Common myeloid progenitor, CD34-positive (primary cell): ENCODE measurements around the gene GORASP1.
A peak's percentile ranks its signal among the peaks of the same experiment; 100 is the strongest.

Source experiments
- CTCF ChIA-PET: fragments of 350-600 bp; sonication (Branson Sonifier 250); formaldehyde crosslinking; loops from one replicate; lab custom pipeline; 2021; ENCODE audit warnings: antibody characterized with exemption; lab: Charles Lee
- POLR2A ChIA-PET: fragments of 350-600 bp; sonication (Branson Sonifier 250); formaldehyde crosslinking; loops from one replicate; lab custom pipeline; 2021; ENCODE audit warnings: antibody characterized with exemption; lab: Charles Lee
- DNase-seq, 3 donors: peaks; one replicate each; pipeline versions ENCODE4 v3.0.0 to v3.0.0-alpha.2; 2013
- H3K27ac ChIP-seq, 2 experiments: 1 replicate in 1 of 2; 2 replicates in 1 of 2; pipeline ENCODE4 v1.7.0; 2013; ENCODE audit warnings: inconsistent platforms in 2 of 2, low read length in 2 of 2, mild to moderate bottlenecking in 2 of 2, low read depth in 1 of 2, moderate library complexity in 1 of 2; ENCODE audit not compliant: severe bottlenecking in 2 of 2, insufficient read depth in 1 of 2, poor library complexity in 1 of 2
- H3K27me3 ChIP-seq, 5 experiments: replicated peaks in 2 of 5; 1 replicate in 3 of 5; 2 replicates in 2 of 5; pipeline versions ENCODE4 v1.6.1 to v1.7.0; 2013; ENCODE audit warnings: low read length in 4 of 5, mild to moderate bottlenecking in 2 of 5, moderate library complexity in 2 of 5, inconsistent platforms in 1 of 5; ENCODE audit not compliant: insufficient read depth in 5 of 5, control insufficient read depth in 4 of 5
- H3K36me3 ChIP-seq, 4 experiments: 1 replicate in 2 of 4; 2 replicates in 2 of 4; pipeline versions ENCODE4 v1.6.1 to v1.7.0; 2013; ENCODE audit warnings: low read length in 3 of 4, control low read depth in 1 of 4, mild to moderate bottlenecking in 1 of 4; ENCODE audit not compliant: control insufficient read depth in 4 of 4, insufficient read depth in 4 of 4
- H3K4me1 ChIP-seq, 4 experiments: 1 replicate in 3 of 4; 2 replicates in 1 of 4; pipeline versions ENCODE4 v1.6.1 to v1.7.1; 2013; ENCODE audit warnings: low read length in 3 of 4, mild to moderate bottlenecking in 3 of 4, control low read depth in 1 of 4, inconsistent platforms in 1 of 4, moderate library complexity in 1 of 4; ENCODE audit not compliant: control insufficient read depth in 4 of 4, insufficient read depth in 4 of 4; ENCODE audit errors: control extremely low read depth in 1 of 4
- H3K4me3 ChIP-seq, 7 experiments: 1 replicate in 4 of 7; 2 replicates in 3 of 7; pipeline versions ENCODE4 v1.5.1 to v1.7.0; 2013; ENCODE audit warnings: mild to moderate bottlenecking in 7 of 7, low read length in 6 of 7, moderate library complexity in 6 of 7, inconsistent platforms in 2 of 7, low read depth in 2 of 7, control low read depth in 1 of 7; ENCODE audit not compliant: insufficient read depth in 4 of 7, control insufficient read depth in 1 of 7; ENCODE audit errors: extremely low read depth in 1 of 7
- H3K9me3 ChIP-seq, 5 experiments: 1 replicate in 4 of 5; 2 replicates in 1 of 5; pipeline versions ENCODE4 v1.6.1 to v1.7.1; 2013; ENCODE audit warnings: low read length in 4 of 5, mild to moderate bottlenecking in 2 of 5, inconsistent platforms in 1 of 5, low read depth in 1 of 5, moderate library complexity in 1 of 5; ENCODE audit not compliant: control insufficient read depth in 4 of 5, insufficient read depth in 2 of 5; ENCODE audit errors: control extremely low read depth in 1 of 5
- WGBS: methylation state at CpG from one replicate; pipeline ENCODE4 v1.1.5; 2013; ENCODE audit not compliant: insufficient coverage; 5-methylcytosine and 5-hydroxymethylcytosine counted together

The GORASP1 gene

DNA sequence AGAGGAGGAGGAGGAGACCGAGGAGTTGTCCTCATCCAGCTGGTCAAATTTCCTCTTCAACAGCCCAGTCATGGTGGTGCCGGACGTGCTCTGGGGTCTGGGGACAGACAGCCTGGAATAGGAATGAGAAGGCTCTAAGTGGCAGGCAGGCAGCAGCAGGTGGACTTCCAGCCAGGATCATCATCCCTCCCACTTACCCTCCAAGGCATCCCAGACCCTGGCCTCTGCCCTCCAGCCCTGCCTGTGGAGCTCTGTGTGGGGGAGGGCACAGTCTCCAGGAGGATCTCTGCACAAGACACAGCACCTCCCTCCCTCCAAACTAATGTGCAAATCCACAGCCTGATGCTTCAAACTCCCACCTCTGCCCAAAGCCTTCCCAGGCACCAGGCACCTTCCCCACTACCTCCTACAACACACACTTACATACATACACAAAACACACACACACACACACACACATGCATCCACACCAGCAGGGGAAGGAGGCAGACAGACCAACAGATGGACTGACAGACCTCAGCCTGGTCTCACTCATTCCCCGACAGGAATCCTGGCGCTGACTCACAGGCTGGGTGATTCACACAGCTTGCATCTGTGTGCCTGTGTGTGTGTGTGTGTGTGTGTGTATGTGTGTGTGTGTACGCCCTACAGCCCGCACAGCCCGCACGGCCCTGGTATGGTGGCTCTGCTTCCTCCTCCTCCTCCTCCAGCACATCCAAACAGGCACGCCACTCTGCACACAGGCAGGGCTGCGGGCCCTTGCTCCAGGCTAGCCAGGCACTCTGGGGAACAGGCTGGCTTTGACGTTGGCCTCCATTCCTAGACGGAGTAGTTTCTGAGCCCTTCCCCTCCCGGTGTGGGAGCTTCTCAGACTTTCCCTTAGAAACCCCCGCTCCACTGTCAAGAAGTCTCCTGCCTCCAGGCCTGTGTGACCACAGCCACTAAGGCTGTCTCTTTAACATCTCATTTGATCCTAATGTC lies 39.5 kb upstream of the GORASP1 start:
- Histone ChIP-seq H3K4me1 (peaks cover 25 to 80% (median 73%) of the 10 kb centered on the region in 4 experiments), H3K36me3 (peaks cover 9 to 46% (median 42%) of the 10 kb centered on the region in 4 experiments), H3K27me3 (no peaks in the 10 kb centered on the region), H3K4me3 (peak overlapping the region in 6 of 7 experiments; percentile 45 to 72 (median 53)), H3K27ac (peak overlapping the region; percentile 95 to 96), H3K9me3 (no peaks in the 10 kb centered on the region)
- DNase-seq: peak; percentile 83 to 97 (median 94)
- WGBS: 4% methylated on average over 6 of the region's 15 CpGs
- POLR2A ChIA-PET: interaction anchor here (0.6 to 2.0 kb wide), 6 partner anchors 8 to 67 kb away, joined by 3 to 14 read pairs (median 4); no protein-coding TSS in a partner anchor
- CTCF ChIA-PET: interaction anchor here (0.7 to 3.5 kb wide), 14 partner anchors 9 to 113 kb away, joined by 3 to 29 read pairs (median 4); no protein-coding TSS in a partner anchor

DNA sequence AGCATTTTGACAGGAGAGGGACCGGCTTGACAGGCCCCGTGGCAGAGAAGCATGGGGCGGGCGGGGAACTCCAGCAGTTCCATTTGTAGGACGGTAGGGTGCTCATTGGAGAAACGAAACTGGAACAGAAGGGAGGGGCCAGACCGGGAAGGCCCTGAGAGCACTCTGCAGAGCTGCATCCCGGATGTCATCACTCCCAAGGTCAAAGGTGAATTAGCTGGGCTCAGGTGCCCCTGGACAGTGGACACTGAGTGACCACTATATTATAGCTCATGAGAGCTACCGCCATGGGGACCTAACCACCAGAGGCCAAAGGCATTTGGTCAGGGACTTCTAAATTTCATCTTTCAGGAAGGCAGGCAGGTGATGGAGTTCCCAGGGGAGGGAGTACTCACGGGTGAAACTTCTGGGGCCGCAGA lies 38.7 kb upstream of the GORASP1 start:
- Histone ChIP-seq H3K9me3 (no peaks in the 10 kb centered on the region), H3K36me3 (peaks cover 9 to 51% (median 46%) of the 10 kb centered on the region in 4 experiments), H3K27ac (peak overlapping the region; percentile 95 to 96), H3K4me3 (peak overlapping the region in 4 of 7 experiments; percentile 2 to 72 (median 54)), H3K4me1 (peaks cover 20 to 80% (median 73%) of the 10 kb centered on the region in 4 experiments), H3K27me3 (no peaks in the 10 kb centered on the region)
- ChIA-PET POLR2A (interaction anchor here (1.0 to 1.8 kb wide), 2 partner anchors 32 to 40 kb away, joined by 3 to 6 read pairs; no protein-coding TSS in a partner anchor), CTCF (interaction anchor here (0.6 to 3.5 kb wide), 13 partner anchors 10 to 491 kb away, joined by 3 to 29 read pairs (median 4); no protein-coding TSS in a partner anchor)
- DNase-seq: no peak
- WGBS: 70% methylated on average over 9 of the region's 11 CpGs

DNA sequence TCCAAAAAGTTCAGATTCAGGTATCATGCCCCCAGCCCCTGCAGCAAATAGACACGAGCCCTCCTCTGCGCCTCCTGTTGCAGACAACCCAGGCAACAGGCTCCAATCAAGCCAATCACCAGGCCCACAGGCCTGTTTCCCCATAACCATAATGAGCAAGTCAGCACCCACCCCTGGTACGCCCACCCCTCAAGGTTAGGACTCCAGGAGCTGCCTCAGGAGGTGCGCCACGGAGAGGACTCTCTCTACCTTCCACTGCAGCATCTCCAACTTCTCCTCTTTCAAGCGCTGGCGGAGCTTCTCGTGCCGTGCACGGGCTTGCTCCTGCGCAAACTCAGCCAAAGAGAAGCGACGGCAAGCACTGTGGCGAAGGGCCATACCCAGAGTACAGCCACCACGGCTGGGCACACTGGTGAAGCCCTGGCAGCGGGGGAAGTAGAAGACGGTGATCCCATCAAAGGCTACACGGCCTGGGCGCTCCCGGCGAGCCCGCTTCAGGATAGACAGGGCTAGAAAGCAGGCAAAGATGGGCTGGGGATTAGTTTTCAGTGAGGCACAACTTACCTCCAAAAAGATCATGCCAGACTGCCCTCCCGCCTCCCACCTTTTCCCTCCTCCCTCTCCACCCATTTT lies 37.4 kb upstream of the GORASP1 start:
- POLR2A ChIA-PET: no interaction called here
- 98% methylated on average over 14 of the region's 23 CpGs for WGBS
- no peak for DNase-seq
- Histone ChIP-seq H3K36me3 (peaks cover 9 to 55% (median 47%) of the 10 kb centered on the region in 4 experiments), H3K27ac (no peak overlapping the region), H3K9me3 (no peaks in the 10 kb centered on the region), H3K4me1 (peaks cover 11 to 76% (median 69%) of the 10 kb centered on the region in 4 experiments), H3K4me3 (no peak overlapping the region), H3K27me3 (no peaks in the 10 kb centered on the region)
- CTCF ChIA-PET: interaction anchor here (1.2 to 5.2 kb wide), 7 partner anchors 9 to 39 kb away, joined by 3 to 54 read pairs (median 6); no protein-coding TSS in a partner anchor

DNA sequence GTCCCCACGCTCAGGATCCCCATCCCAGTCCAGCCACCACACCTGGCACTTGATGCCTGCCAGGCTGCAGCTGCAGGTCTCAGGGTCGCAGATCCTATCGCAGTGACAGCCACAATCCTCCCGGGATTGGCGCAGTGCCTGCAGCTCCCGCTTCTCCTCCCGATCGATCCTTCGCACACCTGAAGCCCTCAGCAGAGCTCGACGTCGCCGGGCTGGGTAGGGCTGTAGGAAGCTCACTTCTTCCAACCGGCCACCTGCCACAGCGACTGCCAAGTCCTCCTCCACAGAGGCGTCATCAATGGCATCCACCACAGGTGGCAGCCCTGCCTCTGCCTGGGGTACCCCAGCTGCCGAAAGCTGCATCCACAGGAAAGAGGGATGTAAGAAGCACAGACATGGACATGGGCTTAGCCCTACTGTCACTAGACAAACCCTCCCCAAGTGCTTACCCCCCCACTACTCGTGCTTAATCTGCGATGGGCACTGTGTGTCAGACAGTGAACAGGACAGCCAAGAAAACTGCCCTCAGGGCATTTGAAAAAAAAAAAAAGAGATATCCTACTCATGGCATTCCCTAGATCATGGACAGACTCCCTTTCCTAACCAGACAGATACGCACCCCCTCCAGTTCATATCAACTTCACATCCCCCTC lies 36.8 kb upstream of the GORASP1 start:
- no peak overlapping the region for H3K4me3 ChIP-seq
- 98% methylated on average over 16 of the region's 20 CpGs for WGBS
- ChIA-PET CTCF (interaction anchor here (1.2 to 5.2 kb wide), 6 partner anchors 11 to 38 kb away, joined by 3 to 54 read pairs (median 6); no protein-coding TSS in a partner anchor), POLR2A (interaction anchor here (1.3 kb wide), 1 partner anchor 10 kb away, joined by 3 read pairs; no protein-coding TSS in a partner anchor)
- no peak overlapping the region for H3K27ac ChIP-seq
- peaks cover 9 to 55% (median 49%) of the 10 kb centered on the region in 4 experiments for H3K36me3 ChIP-seq
- no peak for DNase-seq
- no peaks in the 10 kb centered on the region for H3K27me3 ChIP-seq
- H3K4me1 ChIP-seq: peaks cover 7 to 69% (median 63%) of the 10 kb centered on the region in 4 experiments
- H3K9me3 ChIP-seq: no peaks in the 10 kb centered on the region

DNA sequence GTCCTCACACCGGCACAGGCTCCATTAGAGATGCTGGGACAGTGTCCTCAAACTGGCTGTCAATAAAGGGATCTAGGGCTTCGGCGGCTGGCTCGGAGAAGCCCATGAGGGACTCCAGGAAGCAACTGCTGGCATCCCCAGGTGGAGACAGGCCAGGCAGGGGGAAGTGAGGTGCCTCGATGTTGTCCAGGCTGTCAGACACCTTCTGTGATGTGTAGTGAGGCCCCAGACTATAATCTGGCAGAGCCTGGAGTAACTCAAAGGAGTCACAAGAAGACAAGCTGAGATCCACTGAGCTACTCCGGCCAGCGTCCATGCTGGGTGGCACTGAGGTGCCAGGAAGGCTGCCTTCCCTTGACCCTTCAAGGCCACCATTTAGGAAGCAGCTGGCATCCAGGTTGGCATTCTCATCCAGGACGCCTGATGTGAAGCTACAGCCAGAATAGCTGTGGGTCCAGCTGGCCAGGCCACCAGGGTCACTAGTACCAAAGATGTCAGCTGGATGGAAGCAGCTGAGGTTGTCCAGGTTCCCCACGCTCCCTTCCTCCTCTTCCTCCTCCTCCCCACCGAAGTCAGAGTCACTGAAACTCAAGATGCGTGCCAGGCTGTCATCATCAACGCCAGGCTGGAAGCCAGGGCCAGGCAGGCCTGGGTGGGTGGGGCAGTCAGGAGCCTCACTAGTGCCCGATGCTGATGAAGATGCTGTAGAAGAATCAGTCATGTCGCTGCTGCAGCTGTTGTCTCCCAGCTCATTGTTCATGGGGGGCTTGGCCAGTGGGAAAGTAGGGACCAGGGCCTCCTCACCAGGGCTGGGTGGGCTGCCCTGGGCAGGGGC lies 35.8 kb upstream of the GORASP1 start:
- 84% methylated on average over 11 of the region's 14 CpGs for WGBS
- CTCF ChIA-PET: interaction anchor here (1.4 to 5.2 kb wide), 6 partner anchors 11 to 144 kb away, joined by 4 to 54 read pairs (median 8); no protein-coding TSS in a partner anchor
- H3K36me3 ChIP-seq: peaks cover 9 to 55% (median 49%) of the 10 kb centered on the region in 4 experiments
- H3K27ac ChIP-seq: no peak overlapping the region
- no peak overlapping the region for H3K4me3 ChIP-seq
- no peaks in the 10 kb centered on the region for H3K27me3 ChIP-seq
- POLR2A ChIA-PET: interaction anchor here (0.7 to 1.3 kb wide), 2 partner anchors 9 to 37 kb away, joined by 3 read pairs; no protein-coding TSS in a partner anchor
- DNase-seq: no peak
- H3K4me1 ChIP-seq: peaks cover 1 to 60% (median 53%) of the 10 kb centered on the region in 4 experiments
- H3K9me3 ChIP-seq: no peaks in the 10 kb centered on the region
